ENCODE results near the gene RAB34. TPM values are rescaled to one million over a fixed set of nuclear protein-coding genes. Genes with fewer than 3 reads are reported as not detected.

Gene RAB34
- total RNA-seq, 1 experiment from 2014 or later, result 373 TPM

DNA sequence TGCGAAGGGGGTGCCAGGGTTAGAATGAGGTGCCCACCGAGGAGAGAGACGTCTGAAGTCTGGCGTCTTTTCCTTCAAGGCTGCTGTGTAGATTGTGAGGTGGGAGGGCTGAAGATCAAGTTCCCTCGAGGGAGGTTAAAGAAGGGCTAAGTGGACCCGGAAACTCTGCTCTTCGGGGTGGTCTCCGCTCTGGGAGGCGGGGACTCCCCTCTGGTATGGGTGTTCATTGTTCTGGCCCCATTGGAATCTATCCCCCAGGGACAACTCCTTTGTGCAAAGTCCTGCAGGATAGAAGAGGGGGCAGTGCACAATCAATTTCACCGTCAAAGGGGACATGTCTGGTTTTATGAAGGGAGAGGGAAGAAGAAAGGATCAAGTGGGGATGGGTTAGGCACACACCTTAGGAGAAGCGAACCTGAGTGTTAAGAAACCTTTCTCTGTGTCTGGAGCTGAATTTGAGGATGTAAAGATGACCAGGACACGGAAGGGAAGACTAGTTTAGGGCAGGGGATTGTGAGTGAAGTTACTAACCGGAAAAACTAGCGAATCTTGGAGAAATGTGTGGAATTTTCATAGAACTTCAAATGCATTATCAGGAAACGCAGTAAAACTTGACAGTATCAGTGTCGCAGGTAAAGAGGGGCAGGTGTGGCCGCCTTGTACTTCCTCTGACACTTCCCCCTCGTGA lies 809 bp upstream of the RAB34 start:
- in situ Hi-C loops (cut with HindIII; ENCODE audit: low sequenced_read_pairs), result no loop called here
- no peak for DNase-seq (ENCODE audit: low spot score)

DNA sequence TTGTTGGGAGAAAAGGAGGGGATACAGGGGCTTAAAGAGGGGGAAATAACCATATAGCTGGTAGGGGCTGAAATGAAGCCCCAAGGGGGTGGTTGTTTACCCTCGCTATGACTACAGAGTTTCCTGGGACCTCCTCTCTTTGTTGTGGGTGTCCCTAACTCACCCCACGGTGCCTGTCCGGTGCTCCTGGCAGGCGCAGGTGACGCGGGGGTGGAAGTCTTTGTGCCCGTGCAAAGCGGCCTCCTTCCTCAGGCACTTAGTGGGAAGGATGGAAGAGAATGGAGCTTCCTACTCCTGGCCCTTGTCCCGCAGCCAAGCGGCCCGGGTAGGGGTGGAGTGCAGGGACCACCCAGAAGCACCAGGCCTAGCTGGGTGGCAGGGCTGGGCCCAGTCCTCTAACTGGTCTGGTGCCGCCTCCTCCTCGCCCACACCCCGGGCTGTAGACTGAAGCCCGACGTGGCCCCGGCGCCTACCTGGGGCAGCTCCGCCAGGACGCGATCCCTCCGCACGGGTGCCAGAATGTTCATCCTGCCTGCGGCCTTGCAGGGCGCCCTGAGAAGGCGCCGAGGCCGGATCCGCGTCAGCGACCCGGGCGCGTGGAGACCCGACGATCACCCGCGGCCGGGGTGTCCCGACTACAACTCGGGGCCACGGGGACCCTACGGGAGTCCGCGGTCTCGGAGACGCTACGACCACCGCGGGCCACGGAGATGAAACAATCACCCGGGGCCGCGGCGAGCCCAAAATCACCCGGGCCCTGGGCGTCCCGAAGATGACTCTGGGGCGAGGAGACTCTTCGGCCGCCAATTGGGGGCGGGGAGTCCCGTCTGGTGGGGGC lies 709 bp downstream of the RAB34 start:
- DNase-seq (ENCODE audit: low spot score), result no peak
- in situ Hi-C loops (cut with HindIII; ENCODE audit: low sequenced_read_pairs), result no loop called here

DNA sequence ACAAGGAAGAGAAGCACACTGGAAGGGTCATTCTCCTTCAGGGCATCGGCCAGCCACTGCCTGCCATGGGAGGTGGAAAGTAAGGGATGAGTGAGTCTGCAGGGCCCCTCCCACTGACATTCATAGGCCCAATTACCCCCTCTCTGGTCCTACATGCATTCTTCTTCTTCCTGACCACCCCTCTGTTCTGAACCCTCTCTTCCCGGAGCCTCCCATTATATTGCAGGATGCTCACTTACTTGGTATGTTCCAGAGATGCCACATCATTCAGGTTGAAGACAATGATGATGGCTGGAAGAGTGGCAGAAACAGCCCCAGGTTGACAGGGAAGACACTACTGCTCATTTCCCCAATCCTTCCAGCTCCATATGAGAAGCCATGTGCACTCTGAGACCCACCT lies 2.5 kb downstream of the RAB34 start:
- DNase-seq (ENCODE audit: low spot score), result no peak
- in situ Hi-C loops (cut with HindIII; ENCODE audit: low sequenced_read_pairs), result no loop called here

DNA sequence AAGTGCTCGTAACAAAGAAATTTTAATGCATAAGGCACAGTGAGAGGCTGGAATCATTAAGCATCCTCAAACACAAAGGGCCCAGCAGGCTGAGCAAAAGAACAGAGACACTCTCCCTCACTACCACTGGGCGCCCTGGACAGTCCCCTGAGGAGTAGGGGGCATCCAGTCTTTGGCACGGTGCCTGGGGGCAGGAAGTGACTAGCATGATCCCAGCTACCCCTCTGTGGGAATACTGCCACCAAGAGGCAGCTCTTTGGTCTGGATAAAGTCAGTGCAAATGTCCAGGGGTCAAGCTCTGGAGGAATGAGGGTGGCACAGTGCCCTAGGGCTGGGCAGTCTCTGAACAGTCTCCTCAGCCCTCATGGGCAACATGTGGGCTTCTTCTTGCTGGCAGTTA lies 3.4 kb downstream of the RAB34 start:
- in situ Hi-C loops (cut with HindIII; ENCODE audit: low sequenced_read_pairs), result no loop called here
- DNase-seq (ENCODE audit: low spot score), result no peak

DNA sequence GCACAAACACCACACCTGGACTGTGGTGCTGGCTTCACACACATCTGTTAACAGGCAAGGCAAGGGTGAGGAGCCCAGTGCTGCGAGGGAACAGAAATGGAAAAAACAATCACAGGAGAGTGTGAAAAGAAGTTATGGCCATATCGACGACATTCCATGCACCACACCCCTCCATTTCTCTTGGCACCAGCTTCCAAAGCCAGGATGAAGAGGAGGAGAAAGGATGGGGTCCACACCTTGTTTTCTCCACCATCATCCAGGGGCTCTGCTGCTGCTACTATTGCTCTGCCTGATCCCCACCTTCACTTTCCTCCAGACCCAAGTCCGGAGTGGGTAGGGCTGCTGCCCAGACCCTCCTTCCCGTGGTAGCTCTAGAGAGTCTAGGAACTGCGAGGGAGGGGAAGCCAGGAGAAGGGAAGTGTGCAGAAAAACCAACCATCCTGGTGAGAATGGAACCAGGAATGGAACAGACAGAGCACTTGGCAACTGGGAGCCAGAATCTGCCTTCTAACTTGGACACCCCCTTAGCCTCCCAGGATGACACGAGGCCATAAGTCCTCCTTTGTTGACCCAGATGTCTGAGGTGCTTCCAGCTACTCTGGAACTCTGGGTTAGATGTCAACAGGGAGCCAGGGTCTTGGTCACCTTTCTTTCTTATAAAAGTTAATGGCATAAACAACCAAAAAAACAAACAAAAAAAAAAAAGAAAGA lies 4.8 kb downstream of the RAB34 start:
- no peak for DNase-seq (ENCODE audit: low spot score)
- in situ Hi-C loops (cut with HindIII; ENCODE audit: low sequenced_read_pairs), result no loop called here

DNA sequence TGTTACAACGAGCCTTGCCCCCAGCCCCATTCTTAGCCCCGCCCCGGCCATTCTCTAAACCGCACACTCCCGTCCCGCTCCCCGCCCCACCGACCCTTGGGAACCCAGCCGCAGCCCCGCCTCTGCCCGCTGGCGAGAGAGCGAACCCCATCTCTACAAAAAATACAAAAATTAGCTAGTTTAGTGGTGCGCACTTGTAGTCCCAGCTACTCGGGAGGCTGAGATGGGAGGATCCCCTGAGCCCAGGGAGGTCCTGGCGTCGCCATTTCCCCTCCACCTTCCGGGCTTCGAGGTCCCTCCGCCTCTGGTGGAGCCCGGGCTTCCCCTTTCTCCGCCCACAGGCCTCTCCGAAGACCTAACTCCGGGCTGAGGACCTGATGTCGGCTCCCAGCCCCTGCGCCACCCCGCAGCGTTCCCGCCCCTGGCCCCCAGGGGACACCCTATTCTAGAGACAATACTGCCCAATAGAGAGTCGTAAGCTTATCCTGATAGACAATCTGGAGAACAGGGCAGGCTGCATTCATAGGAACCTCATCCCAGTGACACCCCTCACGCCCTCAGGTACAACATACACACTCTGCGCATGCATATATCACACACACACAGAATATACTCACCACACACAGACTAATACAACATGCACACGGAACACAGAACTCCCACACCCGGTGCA lies 5.5 kb downstream of the RAB34 start:
- DNase-seq (ENCODE audit: low spot score), result no peak
- in situ Hi-C loops (cut with HindIII; ENCODE audit: low sequenced_read_pairs), result no loop called here

DNA sequence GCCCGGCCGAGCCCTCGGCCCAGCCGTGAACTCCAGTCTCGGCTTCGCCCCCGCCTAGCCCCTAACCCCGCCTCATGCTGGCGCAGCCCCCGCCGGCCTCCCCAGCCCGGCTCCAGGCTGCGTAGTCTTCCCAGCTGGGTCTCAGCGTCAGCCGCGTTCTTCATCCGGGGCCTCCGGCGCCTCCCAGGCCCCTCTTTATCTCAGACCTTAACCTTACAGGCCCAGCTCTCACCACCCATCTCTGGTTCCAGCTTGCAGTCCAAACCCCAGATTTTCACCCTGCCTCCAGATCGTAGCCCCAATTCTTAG lies 6.0 kb downstream of the RAB34 start, which contains the start of gene PROCA1:
PROCA1 (minus strand) TSS at position 166 of the 309 bp plus-strand sequence. CDS start 228 bp downstream, outside the sequence.
- DNase-seq (ENCODE audit: low spot score), result no peak

DNA sequence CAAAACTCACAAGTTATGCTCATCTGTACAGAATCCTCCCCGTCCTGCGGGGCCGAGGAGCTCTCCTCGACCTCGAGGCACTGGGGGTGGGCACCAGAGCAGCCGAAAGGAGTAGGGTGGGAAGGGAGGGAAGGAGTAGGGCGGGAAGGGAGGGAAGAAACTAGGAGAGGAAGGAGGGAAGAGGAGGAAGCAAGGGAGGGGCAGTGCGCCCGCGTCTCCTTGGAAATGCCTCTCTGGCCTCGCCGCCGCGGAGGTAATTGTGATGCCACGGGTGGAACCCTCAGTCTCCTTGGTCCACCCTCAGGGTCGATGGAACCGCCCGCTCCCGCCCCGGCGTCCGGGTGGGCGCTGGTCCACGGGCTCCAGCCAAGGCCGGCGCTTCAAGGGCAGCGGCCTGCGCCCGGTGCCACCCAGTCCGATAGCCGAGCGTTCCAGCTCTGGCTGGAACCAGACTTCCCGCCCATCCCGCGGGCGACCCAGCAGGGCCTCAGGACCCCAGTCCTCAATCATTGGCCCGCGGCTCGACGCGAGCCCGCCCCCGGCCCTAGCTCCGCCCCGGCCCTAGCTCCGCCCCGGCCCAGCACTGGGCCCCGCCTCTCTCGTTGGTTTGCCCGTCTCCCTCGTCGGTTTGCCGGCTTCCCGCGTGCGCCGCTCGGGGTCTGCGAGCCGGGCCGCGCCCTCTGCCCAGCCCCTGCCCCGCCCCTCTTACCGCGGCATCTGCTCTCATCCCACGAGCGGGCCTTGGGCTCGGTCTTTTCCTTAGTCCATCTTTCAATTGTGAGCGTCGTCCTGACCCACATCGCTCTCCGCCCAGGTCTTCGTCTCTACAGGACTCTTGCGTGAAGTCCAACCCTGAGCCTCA lies 6.6 kb downstream of the RAB34 start:
- DNase-seq (ENCODE audit: low spot score), result peak; percentile 84
- in situ Hi-C loops (cut with HindIII; ENCODE audit: low sequenced_read_pairs), result no loop called here

More for the DNA sequence above, 6.0 kb downstream of the RAB34 start, which contains the start of gene PROCA1:
- in situ Hi-C loops (cut with HindIII; ENCODE audit: low sequenced_read_pairs), result no loop called here

DNA sequence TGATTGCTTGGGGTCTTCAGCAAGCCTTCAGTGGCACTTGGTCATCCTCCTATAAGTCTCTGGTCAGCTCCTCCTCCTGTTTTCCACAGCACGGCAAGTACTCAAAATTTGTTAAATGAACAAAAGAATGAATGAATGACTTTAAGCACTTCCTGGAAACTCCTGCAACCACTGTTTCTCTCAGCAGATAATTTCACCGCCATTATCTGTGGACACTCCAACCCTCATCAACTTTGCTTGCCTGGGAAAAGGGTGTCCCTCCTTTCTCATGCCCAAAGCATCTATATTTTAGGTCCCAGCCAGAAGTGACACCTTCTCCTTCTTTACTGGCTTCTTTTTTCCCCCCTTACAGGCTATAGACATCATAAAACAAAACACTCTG lies 10.3 kb downstream of the RAB34 start:
- in situ Hi-C loops (cut with HindIII; ENCODE audit: low sequenced_read_pairs), result no loop called here
- no peak for DNase-seq (ENCODE audit: low spot score)

DNA sequence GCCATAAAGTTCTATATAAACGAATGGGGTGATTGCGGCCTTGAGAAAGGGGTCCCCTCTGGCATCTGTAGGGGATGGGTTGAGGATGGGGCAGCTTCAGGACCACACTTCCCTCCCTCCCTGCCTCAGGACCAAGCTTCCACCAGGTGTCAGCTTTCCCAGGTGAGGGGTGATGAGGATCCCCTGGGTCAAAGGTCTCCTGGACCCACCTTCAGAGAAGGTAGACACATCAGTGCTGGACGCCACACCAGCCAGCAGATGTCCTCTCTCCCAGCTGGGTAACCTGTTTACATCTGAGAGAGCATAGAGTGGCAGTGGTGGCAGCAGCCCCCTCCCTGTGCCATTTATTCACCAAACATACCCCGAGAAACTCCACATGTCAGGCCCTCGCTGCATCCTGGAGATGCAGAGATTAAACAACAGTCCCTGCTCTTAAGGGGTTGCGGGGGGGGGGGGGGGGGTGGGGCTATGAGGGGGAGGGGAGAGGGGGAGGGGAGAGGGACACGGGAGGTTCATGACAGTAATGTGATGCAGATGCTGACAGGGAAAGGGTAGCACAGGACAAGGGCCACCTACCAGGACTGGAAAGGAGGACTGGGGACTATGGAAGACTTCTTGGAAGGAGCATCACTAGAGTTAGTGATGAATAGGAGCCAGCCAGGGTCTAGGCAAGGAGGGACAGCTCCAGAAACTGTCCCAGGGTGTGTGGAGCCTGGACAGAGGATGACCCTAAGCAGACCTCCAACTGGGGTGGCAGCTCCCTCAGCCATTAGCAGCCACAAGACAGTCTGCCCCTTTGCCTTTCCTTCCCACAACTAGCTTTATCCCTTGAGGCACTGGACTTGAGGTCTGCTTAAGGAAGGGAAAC lies 11.0 kb downstream of the RAB34 start:
- DNase-seq (ENCODE audit: low spot score), result no peak
- in situ Hi-C loops (cut with HindIII; ENCODE audit: low sequenced_read_pairs), result no loop called here

DNA sequence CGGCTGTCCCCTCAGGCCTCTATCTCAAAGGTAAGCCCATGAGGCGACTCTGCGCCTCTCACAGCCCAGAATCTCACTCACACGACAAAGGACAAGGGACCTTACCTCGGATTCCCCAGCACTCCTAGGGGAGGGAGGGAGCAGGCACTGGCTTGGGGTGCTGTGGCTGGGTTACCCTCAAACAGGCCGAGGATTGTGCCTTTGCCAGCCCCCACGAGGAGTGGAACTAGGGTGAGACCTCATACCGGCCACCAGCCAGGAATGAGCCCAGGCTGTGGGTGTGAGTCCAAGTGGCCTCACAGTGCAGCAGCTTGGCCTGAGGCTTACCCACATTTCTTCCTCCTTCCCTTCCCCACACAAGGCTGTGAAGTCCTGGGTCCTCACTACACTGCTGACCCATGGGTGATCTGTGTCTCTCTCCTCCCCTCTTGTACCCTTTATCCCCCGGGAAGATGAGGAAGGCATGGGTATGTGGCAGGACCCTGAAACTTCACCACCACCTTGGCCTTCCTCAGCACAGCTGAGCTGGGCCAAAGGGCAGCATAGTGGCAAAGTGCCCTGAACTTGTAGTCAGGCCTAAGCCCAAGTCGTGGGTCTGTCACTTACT lies 11.8 kb downstream of the RAB34 start:
- no peak for DNase-seq (ENCODE audit: low spot score)
- in situ Hi-C loops (cut with HindIII; ENCODE audit: low sequenced_read_pairs), result no loop called here

DNA sequence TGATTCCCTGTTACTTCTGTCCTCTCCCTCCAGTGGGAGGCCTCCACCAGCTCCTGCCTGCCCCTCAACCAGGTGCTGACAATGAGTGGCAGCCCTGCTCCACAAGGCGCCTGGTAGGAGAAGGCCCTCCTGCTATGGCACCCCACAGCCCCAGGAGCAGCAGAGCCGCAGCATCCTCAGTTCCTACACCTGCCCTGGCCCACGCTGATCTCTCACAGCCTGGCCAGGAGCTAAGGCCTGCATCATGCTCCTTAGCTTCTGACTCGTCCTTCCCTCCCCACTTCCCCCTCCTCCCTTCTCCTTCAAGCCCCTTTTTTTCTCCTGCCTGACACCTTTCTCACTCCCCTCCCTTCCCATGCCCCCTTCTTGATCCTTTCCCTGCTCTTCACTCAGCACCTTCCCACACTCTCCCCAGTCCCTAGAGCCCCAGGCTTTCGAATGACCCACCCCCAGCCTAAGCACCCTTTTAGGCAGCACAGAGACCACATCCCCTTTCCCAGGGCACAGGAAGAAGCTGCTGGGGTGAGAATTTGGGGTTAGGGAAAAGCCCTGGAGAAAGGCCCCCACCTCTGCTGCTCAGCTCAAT lies 12.5 kb downstream of the RAB34 start:
- in situ Hi-C loops (cut with HindIII; ENCODE audit: low sequenced_read_pairs), result no loop called here
- DNase-seq (ENCODE audit: low spot score), result no peak

DNA sequence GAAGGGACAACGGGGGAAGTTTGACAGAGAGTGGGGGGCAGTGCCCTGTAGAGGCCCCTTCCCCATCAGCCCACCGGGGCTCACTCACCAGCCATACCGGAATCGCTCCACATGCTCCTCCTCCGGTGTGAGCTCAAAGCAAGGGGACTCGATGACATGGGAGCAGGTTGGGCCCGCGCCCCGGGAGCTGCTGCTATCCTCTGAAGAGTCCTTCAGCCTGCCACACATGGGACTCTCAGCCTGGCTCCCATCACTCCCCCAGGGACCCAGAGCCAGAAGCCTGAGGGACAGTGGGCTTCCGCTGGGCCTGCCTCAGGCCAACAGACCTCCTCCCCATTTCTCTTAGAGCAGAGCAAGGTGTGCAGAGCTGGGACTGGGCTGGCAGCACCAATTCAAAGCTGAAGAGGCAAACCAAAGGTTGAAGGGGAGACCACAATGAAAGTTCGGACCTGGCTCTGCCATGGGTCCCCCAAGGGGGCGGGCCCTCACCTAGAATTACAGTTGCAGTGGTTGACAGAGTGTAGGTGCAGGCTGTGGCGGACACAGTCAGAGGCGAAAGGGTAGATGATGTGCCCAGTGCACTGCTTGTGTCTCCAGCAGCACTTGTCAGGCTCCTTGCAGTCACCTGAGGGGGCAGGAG lies 13.3 kb downstream of the RAB34 start:
- in situ Hi-C loops (cut with HindIII; ENCODE audit: low sequenced_read_pairs), result no loop called here

DNA sequence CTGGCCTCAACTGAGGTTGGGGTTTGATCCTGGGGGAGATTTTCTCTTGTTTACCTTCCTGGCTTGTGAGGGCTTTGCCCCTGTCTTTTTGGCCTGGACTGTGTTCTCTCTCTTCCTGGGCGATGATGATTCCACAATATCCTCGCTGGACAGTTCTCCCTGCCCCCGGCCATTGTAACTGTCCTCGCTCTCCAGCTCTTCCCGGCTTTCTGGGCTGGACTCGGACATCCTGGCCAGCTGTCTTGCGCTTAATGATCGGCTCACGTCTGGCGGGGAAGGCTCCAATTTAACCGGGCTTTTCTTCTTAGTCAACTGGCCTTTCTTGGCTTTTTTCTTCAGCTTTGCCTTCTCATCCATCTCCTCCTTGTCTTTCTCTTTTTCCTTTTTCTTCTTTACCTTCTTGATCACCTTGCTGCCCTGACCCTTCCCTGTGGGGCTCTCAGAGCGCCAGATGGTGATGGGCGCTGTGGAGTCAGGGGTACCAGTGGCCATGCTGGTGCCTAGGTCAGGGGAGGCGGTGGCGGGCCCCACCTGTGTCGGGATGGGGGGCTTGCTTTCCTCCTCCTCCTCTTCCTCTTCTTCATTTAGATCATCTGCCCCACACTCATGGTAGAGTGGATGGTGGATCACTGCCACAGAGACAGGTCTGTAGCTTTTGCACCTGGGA lies 14.0 kb downstream of the RAB34 start:
- no peak for DNase-seq (ENCODE audit: low spot score)
- in situ Hi-C loops (cut with HindIII; ENCODE audit: low sequenced_read_pairs), result no loop called here

More for the DNA sequence above, 13.3 kb downstream of the RAB34 start:
- DNase-seq (ENCODE audit: low spot score), result no peak

DNA sequence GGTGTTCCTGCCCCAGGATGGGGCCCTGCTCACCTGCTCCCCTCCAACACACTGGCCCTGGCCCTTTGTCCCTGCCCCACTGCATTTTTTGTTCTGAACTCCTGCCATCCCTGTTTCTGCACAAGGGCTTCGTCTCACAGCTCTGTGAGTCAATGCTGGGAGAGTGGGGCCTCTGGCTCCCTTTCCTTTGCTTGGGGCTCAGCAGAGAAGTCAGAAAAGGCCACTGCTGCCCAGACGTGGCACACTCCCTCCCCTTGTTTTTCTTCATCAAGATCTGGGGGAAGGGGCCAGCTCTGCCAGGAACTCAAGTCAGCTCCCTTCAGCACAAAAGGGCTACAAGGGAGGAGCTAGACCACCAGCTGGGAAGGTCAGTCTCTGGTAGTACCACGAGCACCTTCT lies 14.9 kb downstream of the RAB34 start:
- DNase-seq (ENCODE audit: low spot score), result no peak
- in situ Hi-C loops (cut with HindIII; ENCODE audit: low sequenced_read_pairs), result no loop called here

Data from G401 (cell line).